HepG2 (cell line): Measurements from ENCODE around the gene MSMP. TPM values are rescaled to one million over a fixed set of nuclear protein-coding genes. Genes with fewer than 3 reads are reported as not detected.

Experiments
- ATAC-seq: fragments of 200-7000 bp; cut with Tn5 transposase; 3 replicates; pipeline ENCODE4 v1.9.1; 2020; ENCODE audit warnings: mild to moderate bottlenecking, moderate library complexity
- BruUV-seq: library from RNA; stranded (reverse); fragments of 400-500 nt; replicated peaks from 2 replicates; lab custom pipeline; 2021; lab: Mats Ljungman, UMichigan
- CTCF ChIA-PET: fragments of 300-600 bp; formaldehyde crosslinking; extraction: SDS; loops from one replicate; lab custom pipeline; 2021; ENCODE audit warnings: low total read pairs, inconsistent platforms, low intra/inter-chr PET ratio; lab: Yijun Ruan, JAX
- POLR2A ChIA-PET: fragments of 350-600 bp; sonication (Branson Sonifier 250); formaldehyde crosslinking; loops from one replicate; lab custom pipeline; 2020; ENCODE audit warnings: antibody characterized with exemption, inconsistent platforms; lab: Yijun Ruan, JAX
- DNase-seq: peaks from one replicate; pipeline ENCODE4 v3.0.0-alpha.2; 2015; ENCODE audit warnings: low spot score
- FAIRE-seq: peaks from 3 replicates; lab custom pipeline; 2011; peaks lifted over from hg19 to GRCh38; lab: Jason Lieb, UNC
- H2AFZ ChIP-seq: one replicate; pipeline ENCODE4 v1.6.1; 2011; ENCODE audit warnings: low read length, inconsistent platforms
- H3K27ac ChIP-seq: fragments of 300-600 bp; 3 replicates; pipeline ENCODE4 v1.8.0; 2011; ENCODE audit warnings: mixed run types, mild to moderate bottlenecking, mixed read lengths, low read length, inconsistent platforms; ENCODE audit not compliant: insufficient read depth; ENCODE audit errors: extremely low read length
- H3K27me3 ChIP-seq, 2 experiments: fragments of 200-600 bp in 1 of 2; 2 replicates in 1 of 2; 3 replicates in 1 of 2; pipeline versions ENCODE4 v1.6.0 to v1.8.0; 2011; ENCODE audit warnings: low read length in 2 of 2, mild to moderate bottlenecking in 2 of 2, moderate library complexity in 2 of 2, inconsistent platforms in 1 of 2; ENCODE audit not compliant: insufficient read depth in 2 of 2, control insufficient read depth in 1 of 2
- H3K36me3 ChIP-seq, 2 experiments: fragments of 200-600 bp in 1 of 2; replicated peaks in 1 of 2; 2 replicates in 1 of 2; 3 replicates in 1 of 2; pipeline versions ENCODE4 v1.5.1 to v1.8.0; 2011; ENCODE audit warnings: low read length in 2 of 2, inconsistent platforms in 1 of 2; ENCODE audit not compliant: insufficient read depth in 2 of 2, control insufficient read depth in 1 of 2
- H3K4me1 ChIP-seq: 2 replicates; pipeline ENCODE4 v1.5.1; 2012; ENCODE audit warnings: low read length, inconsistent platforms; ENCODE audit not compliant: insufficient read depth
- H3K4me2 ChIP-seq: 2 replicates; pipeline ENCODE4 v1.6.0; 2011; ENCODE audit warnings: low read depth, low read length, inconsistent platforms
- H3K4me3 ChIP-seq, 3 experiments: fragments of 200-600 bp in 1 of 3; sonication (generic), shearing (Covaris generic) in 1 of 3; replicated peaks in 1 of 3; 2 replicates each; pipeline ENCODE4 v1.5.1; 2011 to 2016; ENCODE audit warnings: low read length in 3 of 3, inconsistent platforms in 2 of 3, low read depth in 2 of 3, mild to moderate bottlenecking in 2 of 3, control low read depth in 1 of 3, mixed read lengths in 1 of 3; ENCODE audit not compliant: insufficient read depth in 1 of 3
- H3K79me2 ChIP-seq: one replicate; pipeline ENCODE4 v1.6.1; 2011; ENCODE audit warnings: low read length, inconsistent platforms; ENCODE audit not compliant: insufficient read depth
- H3K9ac ChIP-seq: 2 replicates; pipeline ENCODE4 v1.6.0; 2011; ENCODE audit warnings: mild to moderate bottlenecking, low read depth, low read length, inconsistent platforms; ENCODE audit not compliant: insufficient read depth
- H3K9me3 ChIP-seq: 2 replicates; pipeline ENCODE4 v1.5.1; 2012; ENCODE audit warnings: mild to moderate bottlenecking, low read length
- H4K20me1 ChIP-seq: 2 replicates; pipeline ENCODE4 v1.6.0; 2011; ENCODE audit warnings: inconsistent platforms, mild to moderate bottlenecking, low read length, moderate library complexity; ENCODE audit not compliant: insufficient read depth
- ARID4A ChIP-seq: sonication (generic); formaldehyde crosslinking; IDR thresholded peaks from 2 replicates; pipeline ENCODE4 v1.5.0; 2020; ENCODE audit warnings: mild to moderate bottlenecking, missing genetic modification reagents, borderline replicate concordance
- ARNTL ChIP-seq: sonication (generic); formaldehyde crosslinking; IDR thresholded peaks from 2 replicates; pipeline ENCODE4 v1.4.0; 2020; ENCODE audit warnings: mild to moderate bottlenecking, missing genetic modification reagents
- EP300 ChIP-seq, 3 experiments: sonication (generic) in 1 of 3; formaldehyde crosslinking in 1 of 3; IDR thresholded peaks; 2 replicates each; pipeline versions ENCODE4 v1.5.1 to v1.6.1; 2011 to 2020; ENCODE audit warnings: low read depth in 2 of 3, low read length in 2 of 3, borderline replicate concordance in 1 of 3, improper control_type of control experiment in 1 of 3, mild to moderate bottlenecking in 1 of 3, missing genetic modification reagents in 1 of 3, moderate library complexity in 1 of 3
- GATAD1 ChIP-seq: IDR thresholded peaks from 2 replicates; pipeline ENCODE4 v1.6.1; 2016; ENCODE audit warnings: missing genetic modification reagents, missing compliant biosample characterization
- MAF1 ChIP-seq: sonication (generic); formaldehyde crosslinking; IDR thresholded peaks from 2 replicates; pipeline ENCODE4 v1.5.0; 2020; ENCODE audit warnings: missing genetic modification reagents, borderline replicate concordance
- NCOA2 ChIP-seq: sonication (generic); formaldehyde crosslinking; IDR thresholded peaks from 2 replicates; pipeline ENCODE4 v1.8.0; 2022; ENCODE audit warnings: inconsistent platforms
- PREB ChIP-seq: sonication (generic); formaldehyde crosslinking; IDR thresholded peaks from 2 replicates; pipeline ENCODE4 v1.4.0; 2020; ENCODE audit warnings: missing genetic modification reagents
- SP1 ChIP-seq, 2 experiments: fragments of 450-650 bp in 1 of 2; sonication (generic) in 1 of 2; formaldehyde crosslinking in 1 of 2; IDR thresholded peaks; 2 replicates each; pipeline versions ENCODE4 v1.4.0 to v1.6.1; 2016 to 2020; ENCODE audit warnings: missing genetic modification reagents in 1 of 2
- WGBS: methylation state at CpG from one replicate; pipeline ENCODE4 v1.1.6; 2017; ENCODE audit warnings: low lambda C conversion rate; 5-methylcytosine and 5-hydroxymethylcytosine counted together
- in situ Hi-C: cut with HindIII; loops from 2 replicates; pipeline ENCODE4 v1.10.0; 2017; ENCODE audit warnings: low pct_unique_long_range_greater_than_20kb; ENCODE audit not compliant: extremely low pct_ligation_motif_present
- intact Hi-C: fragments of 100-400 bp; cut with micrococcal nuclease; formaldehyde crosslinking; loops from one replicate; pipeline ENCODE4 v1.10.0; 2022; ENCODE audit not compliant: unreplicated experiment
- polyA plus RNA-seq, 8 experiments: library from polyadenylated mRNA; depleted of rRNA in 3 of 8; stranded (reverse) in 7 of 8; unstranded in 1 of 8; fragments of >200 nt; fragmentation: Illumina TruSeq in 4 of 8; extraction: Trizol in 4 of 8; gene quantifications; 2 replicates each; pipeline versions ENCODE4 v1.2.1 to v1.2.3, GENCODE V29; 2011 to 2016; ENCODE audit warnings: low read depth in 4 of 8, missing spikeins in 1 of 8, mixed read lengths in 1 of 8; ENCODE audit not compliant: insufficient read depth in 1 of 8
- total RNA-seq, 5 experiments: library from RNA; depleted of rRNA; stranded (reverse); fragments of >200 nt; fragmentation: Illumina TruSeq; extraction: Trizol; gene quantifications; 2 replicates each; pipeline ENCODE4 v1.2.3, GENCODE V29; 2016; ENCODE audit warnings: low read depth in 1 of 5
- TF ChIP-seq, protein P1 (sequence below): IDR thresholded peaks from 2 replicates; pipeline ENCODE4 v1.6.1; 2016
- TF ChIP-seq, protein P2 (sequence below): sonication (generic); formaldehyde crosslinking; IDR thresholded peaks from 2 replicates; pipeline ENCODE4 v1.4.0; 2020; ENCODE audit warnings: low read depth, mild to moderate bottlenecking, missing genetic modification reagents
- TF ChIP-seq, protein P3 (sequence below): IDR thresholded peaks from 2 replicates; pipeline ENCODE4 v1.6.1; 2016; ENCODE audit warnings: mild to moderate bottlenecking, missing biosample characterization, missing genetic modification reagents

MSMP gene
- total and polyA plus RNA-seq, 2 of the 13 experiments (the other 11 are each of a cell fraction or from before 2014, with no cell fraction given): 0.24 to 0.46 TPM

- in situ Hi-C loops (loop anchor here (5.0 kb wide), 1 partner anchor 62 kb away; the partner anchor contains the start of gene ARHGEF39), intact Hi-C loops (no loop called here)
- ChIA-PET POLR2A (interaction anchor here (1.8 to 3.5 kb wide), 8 partner anchors 19 to 657 kb away, joined by 8 to 44 read pairs (median 13); partner anchors contain the start of genes ARHGEF39, CCDC107, GBA2 and RGP1), CTCF (no interaction called here)
- Histone ChIP-seq H3K4me1 (peaks cover 62% of the 10 kb centered on the region), H3K4me3 (peak overlapping the region; percentile 14 to 98 (median 59)), H3K27me3 (no peaks in the 10 kb centered on the region; a peak in 1 of 5 replicates), H3K9ac (peak overlapping the region; percentile 58), H4K20me1 (peaks cover 30% of the 10 kb centered on the region), H3K36me3 (peaks cover 2 to 25% of the 10 kb centered on the region in 2 experiments), H3K4me2 (peak overlapping the region; percentile 98), H3K79me2 (peaks cover 64% of the 10 kb centered on the region), H3K27ac (peak overlapping the region; percentile 77), H3K9me3 (no peaks in the 10 kb centered on the region), H2AFZ (no peak overlapping the region)
- DNase-seq: no peak
- BruUV-seq: no TSS peak
- no peak for FAIRE-seq
- TF ChIP-seq SP1 (IDR thresholded peaks at IDR 0.05) (no peak), SP1 (CRISPR knock-in tag; IDR thresholded peaks at IDR 0.05) (no peak), GATAD1 (CRISPR knock-in tag) (no peak), PREB (CRISPR knock-in tag) (no peak), NCOA2 (CRISPR knock-in tag) (no peak), MAF1 (no peak), EP300 (IDR thresholded peaks at IDR 0.05; ENCODE audit: low read depth in 2 of 2, low read length in 2 of 2) (no peak), EP300 (CRISPR knock-in tag; IDR thresholded peaks at IDR 0.05; ENCODE audit: borderline replicate concordance) (no peak), ARNTL (CRISPR knock-in tag) (no peak), ARID4A (CRISPR knock-in tag) (no peak)
- TF ChIP-seq, protein P1, sequence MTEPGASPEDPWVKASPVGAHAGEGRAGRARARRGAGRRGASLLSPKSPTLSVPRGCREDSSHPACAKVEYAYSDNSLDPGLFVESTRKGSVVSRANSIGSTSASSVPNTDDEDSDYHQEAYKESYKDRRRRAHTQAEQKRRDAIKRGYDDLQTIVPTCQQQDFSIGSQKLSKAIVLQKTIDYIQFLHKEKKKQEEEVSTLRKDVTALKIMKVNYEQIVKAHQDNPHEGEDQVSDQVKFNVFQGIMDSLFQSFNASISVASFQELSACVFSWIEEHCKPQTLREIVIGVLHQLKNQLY: no peak
- TF ChIP-seq, protein P2, sequence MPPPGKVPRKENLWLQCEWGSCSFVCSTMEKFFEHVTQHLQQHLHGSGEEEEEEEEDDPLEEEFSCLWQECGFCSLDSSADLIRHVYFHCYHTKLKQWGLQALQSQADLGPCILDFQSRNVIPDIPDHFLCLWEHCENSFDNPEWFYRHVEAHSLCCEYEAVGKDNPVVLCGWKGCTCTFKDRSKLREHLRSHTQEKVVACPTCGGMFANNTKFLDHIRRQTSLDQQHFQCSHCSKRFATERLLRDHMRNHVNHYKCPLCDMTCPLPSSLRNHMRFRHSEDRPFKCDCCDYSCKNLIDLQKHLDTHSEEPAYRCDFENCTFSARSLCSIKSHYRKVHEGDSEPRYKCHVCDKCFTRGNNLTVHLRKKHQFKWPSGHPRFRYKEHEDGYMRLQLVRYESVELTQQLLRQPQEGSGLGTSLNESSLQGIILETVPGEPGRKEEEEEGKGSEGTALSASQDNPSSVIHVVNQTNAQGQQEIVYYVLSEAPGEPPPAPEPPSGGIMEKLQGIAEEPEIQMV (CRISPR knock-in tag): no peak
- TF ChIP-seq, protein P3, sequence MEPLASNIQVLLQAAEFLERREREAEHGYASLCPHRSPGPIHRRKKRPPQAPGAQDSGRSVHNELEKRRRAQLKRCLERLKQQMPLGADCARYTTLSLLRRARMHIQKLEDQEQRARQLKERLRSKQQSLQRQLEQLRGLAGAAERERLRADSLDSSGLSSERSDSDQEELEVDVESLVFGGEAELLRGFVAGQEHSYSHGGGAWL (CRISPR knock-in tag): no peak
- 82% methylated on average over 3 of the region's 3 CpGs for WGBS
- ATAC-seq: no peak
Observed at GRCh38 chr9:35729101-35729500, 25.0 kb downstream of the MSMP start.
